ENCODE data around the gene MEIS3.

The MEIS3 gene

DNA sequence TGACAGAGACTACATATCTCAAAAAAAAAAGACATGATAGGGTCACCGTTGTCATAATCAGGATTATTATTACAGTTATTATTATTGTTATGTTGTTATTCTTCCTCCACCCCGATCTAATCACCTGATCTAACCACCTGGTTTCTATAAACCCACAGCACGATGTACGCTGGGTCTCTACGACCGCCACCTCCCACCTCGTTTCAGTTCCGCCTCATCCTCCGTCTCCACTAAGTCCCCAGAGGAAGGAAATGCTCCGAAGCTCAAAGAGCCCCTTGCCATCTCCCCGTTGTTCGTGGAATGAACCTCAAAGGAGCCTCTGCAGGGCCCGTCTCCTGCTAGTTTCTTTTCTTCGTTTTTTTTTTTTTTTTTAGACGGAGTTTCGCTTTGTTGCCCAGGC, 15.9 kb upstream of the MEIS3 start:
- Histone ChIP-seq H3K4me2 (ENCODE audit: low read length, poor library complexity, severe bottlenecking) (no peak overlapping the region), H3K4me1 (ENCODE audit: control insufficient read depth, insufficient read depth, low read depth, low read length) (peaks cover 4% of the 10 kb centered on the region), H2BK120ac (ENCODE audit: low read depth, low read length) (no peak overlapping the region), H3K4ac (ENCODE audit: low read depth in 1 of 2, low read length in 2 of 2) (no peak overlapping the region), H3K18ac (ENCODE audit: low read depth in 1 of 2, low read length in 2 of 2) (no peak overlapping the region), H4K91ac (ENCODE audit: low read length) (no peak overlapping the region), H3K9me3 (ENCODE audit: control insufficient read depth, low read length) (no peaks in the 10 kb centered on the region), H2BK15ac (ENCODE audit: low read depth, poor library complexity, severe bottlenecking) (no peak overlapping the region), H4K8ac (ENCODE audit: low read length) (no peak overlapping the region), H2BK12ac (ENCODE audit: low read length in 2 of 2) (no peak overlapping the region), H3K23ac (ENCODE audit: low read length in 2 of 2) (no peak overlapping the region), H3K27ac (ENCODE audit: low read length, poor library complexity, severe bottlenecking) (no peak overlapping the region), H3K27me3 (ENCODE audit: control insufficient read depth in 1 of 2, insufficient read depth in 1 of 2, low read length in 2 of 2) (peaks cover 24 to 66% of the 10 kb centered on the region in 2 experiments), H2BK5ac (ENCODE audit: low read depth, low read length, poor library complexity, severe bottlenecking) (no peak overlapping the region), H3K14ac (ENCODE audit: low read length in 2 of 2) (no peak overlapping the region), H3K79me1 (replicated peaks; ENCODE audit: low read length, poor library complexity, severe bottlenecking) (no peaks in the 10 kb centered on the region), H3K36me3 (ENCODE audit: control insufficient read depth in 1 of 2, insufficient read depth in 2 of 2, low read depth in 1 of 2, low read length in 2 of 2) (no peaks in the 10 kb centered on the region), H2AK5ac (ENCODE audit: low read length, severe bottlenecking) (no peak overlapping the region), H3K4me3 (ENCODE audit: insufficient read depth in 1 of 2, low read depth in 1 of 2, low read length in 2 of 2) (no peak overlapping the region), H2AFZ (ENCODE audit: low read depth, low read length) (no peak overlapping the region), H3K9ac (ENCODE audit: low read length) (no peak overlapping the region)
- no peak for DNase-seq
- 67% methylated on average over 14 of the region's 16 CpGs for WGBS

DNA sequence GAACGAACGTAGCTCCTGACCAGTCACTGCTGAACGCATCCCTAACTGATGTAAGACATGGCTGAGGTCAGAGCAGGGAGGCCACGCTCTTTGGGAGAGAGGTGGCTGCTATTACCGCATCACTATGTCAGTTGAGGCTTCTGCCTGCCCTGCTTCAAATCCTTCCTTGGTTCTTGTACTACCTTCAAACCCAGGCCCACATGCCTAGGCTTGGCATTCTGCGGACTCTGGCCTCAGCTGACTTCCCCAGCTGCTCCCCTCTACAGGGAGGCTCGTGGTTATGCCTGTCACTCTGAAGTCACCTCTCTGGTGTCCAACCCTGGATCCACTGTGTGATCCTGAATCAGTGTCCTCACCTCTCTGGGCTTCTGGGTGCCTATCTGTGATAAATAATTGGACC, 14.8 kb upstream of the MEIS3 start:
- Histone ChIP-seq H3K4ac (ENCODE audit: low read depth in 1 of 2, low read length in 2 of 2) (no peak overlapping the region), H3K36me3 (ENCODE audit: control insufficient read depth in 1 of 2, insufficient read depth in 2 of 2, low read depth in 1 of 2, low read length in 2 of 2) (no peaks in the 10 kb centered on the region), H3K9ac (ENCODE audit: low read length) (no peak overlapping the region), H2AFZ (ENCODE audit: low read depth, low read length) (no peak overlapping the region), H3K27ac (ENCODE audit: low read length, poor library complexity, severe bottlenecking) (no peak overlapping the region), H2BK15ac (ENCODE audit: low read depth, poor library complexity, severe bottlenecking) (no peak overlapping the region), H2AK5ac (ENCODE audit: low read length, severe bottlenecking) (no peak overlapping the region), H3K27me3 (ENCODE audit: control insufficient read depth in 1 of 2, insufficient read depth in 1 of 2, low read length in 2 of 2) (peaks cover 34 to 70% of the 10 kb centered on the region in 2 experiments), H3K4me3 (ENCODE audit: insufficient read depth in 1 of 2, low read depth in 1 of 2, low read length in 2 of 2) (no peak overlapping the region), H3K4me1 (ENCODE audit: control insufficient read depth, insufficient read depth, low read depth, low read length) (peaks cover 10% of the 10 kb centered on the region), H3K79me1 (replicated peaks; ENCODE audit: low read length, poor library complexity, severe bottlenecking) (no peaks in the 10 kb centered on the region), H2BK120ac (ENCODE audit: low read depth, low read length) (no peak overlapping the region), H3K9me3 (ENCODE audit: control insufficient read depth, low read length) (no peaks in the 10 kb centered on the region), H4K8ac (ENCODE audit: low read length) (no peak overlapping the region), H3K14ac (ENCODE audit: low read length in 2 of 2) (no peak overlapping the region), H2BK12ac (ENCODE audit: low read length in 2 of 2) (no peak overlapping the region), H3K4me2 (ENCODE audit: low read length, poor library complexity, severe bottlenecking) (no peak overlapping the region), H3K23ac (ENCODE audit: low read length in 2 of 2) (no peak overlapping the region), H4K91ac (ENCODE audit: low read length) (peak overlapping the region; percentile 43), H2BK5ac (ENCODE audit: low read depth, low read length, poor library complexity, severe bottlenecking) (no peak overlapping the region), H3K18ac (ENCODE audit: low read depth in 1 of 2, low read length in 2 of 2) (no peak overlapping the region)
- no peak for DNase-seq
- 82% methylated on average over 7 of the region's 7 CpGs for WGBS

DNA sequence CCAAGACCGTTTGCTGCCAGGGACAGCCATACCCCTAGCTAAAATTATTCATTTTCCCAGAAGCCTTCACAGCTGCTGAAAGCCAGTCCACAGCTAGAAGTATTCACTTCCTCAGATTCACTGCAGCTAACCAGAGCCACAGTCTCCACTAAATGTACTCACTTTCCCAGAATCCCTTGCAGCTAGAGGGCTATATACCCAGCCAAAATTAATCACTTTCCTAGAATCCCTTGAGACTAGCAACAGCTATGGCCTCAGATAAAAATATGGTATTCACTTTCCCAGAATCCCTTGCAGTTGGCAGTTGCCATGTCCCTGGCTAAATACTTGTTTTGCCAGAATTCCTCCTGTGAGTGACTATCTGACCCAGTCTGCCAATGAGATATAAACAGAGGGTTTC, 13.8 kb upstream of the MEIS3 start:
- Histone ChIP-seq H3K14ac (ENCODE audit: low read length in 2 of 2) (no peak overlapping the region), H3K9me3 (ENCODE audit: control insufficient read depth, low read length) (no peaks in the 10 kb centered on the region), H4K91ac (ENCODE audit: low read length) (no peak overlapping the region), H2BK15ac (ENCODE audit: low read depth, poor library complexity, severe bottlenecking) (no peak overlapping the region), H2AFZ (ENCODE audit: low read depth, low read length) (no peak overlapping the region), H4K8ac (ENCODE audit: low read length) (no peak overlapping the region), H3K4me2 (ENCODE audit: low read length, poor library complexity, severe bottlenecking) (no peak overlapping the region), H3K4ac (ENCODE audit: low read depth in 1 of 2, low read length in 2 of 2) (no peak overlapping the region), H3K27ac (ENCODE audit: low read length, poor library complexity, severe bottlenecking) (no peak overlapping the region), H3K4me3 (ENCODE audit: insufficient read depth in 1 of 2, low read depth in 1 of 2, low read length in 2 of 2) (no peak overlapping the region), H3K23ac (ENCODE audit: low read length in 2 of 2) (no peak overlapping the region), H3K36me3 (ENCODE audit: control insufficient read depth in 1 of 2, insufficient read depth in 2 of 2, low read depth in 1 of 2, low read length in 2 of 2) (no peaks in the 10 kb centered on the region), H2AK5ac (ENCODE audit: low read length, severe bottlenecking) (no peak overlapping the region), H2BK12ac (ENCODE audit: low read length in 2 of 2) (no peak overlapping the region), H3K18ac (ENCODE audit: low read depth in 1 of 2, low read length in 2 of 2) (no peak overlapping the region), H2BK120ac (ENCODE audit: low read depth, low read length) (no peak overlapping the region), H3K4me1 (ENCODE audit: control insufficient read depth, insufficient read depth, low read depth, low read length) (peaks cover 16% of the 10 kb centered on the region), H3K79me1 (replicated peaks; ENCODE audit: low read length, poor library complexity, severe bottlenecking) (no peaks in the 10 kb centered on the region), H3K27me3 (ENCODE audit: control insufficient read depth in 1 of 2, insufficient read depth in 1 of 2, low read length in 2 of 2) (peaks cover 36 to 63% of the 10 kb centered on the region in 2 experiments), H2BK5ac (ENCODE audit: low read depth, low read length, poor library complexity, severe bottlenecking) (no peak overlapping the region), H3K9ac (ENCODE audit: low read length) (no peak overlapping the region)
- no peak for DNase-seq
- 71% methylated on average over 1 of the region's 1 CpG for WGBS

- DNase-seq: no peak
- no peaks in the 10 kb centered on the region for H3K36me3 ChIP-seq (ENCODE audit: control insufficient read depth in 1 of 2, insufficient read depth in 2 of 2, low read depth in 1 of 2, low read length in 2 of 2)
- no peak overlapping the region for H2BK5ac ChIP-seq (ENCODE audit: low read depth, low read length, poor library complexity, severe bottlenecking)
- H3K27me3 ChIP-seq (ENCODE audit: control insufficient read depth in 1 of 2, insufficient read depth in 1 of 2, low read length in 2 of 2): peaks cover 36 to 57% of the 10 kb centered on the region in 2 experiments
- H3K23ac ChIP-seq (ENCODE audit: low read length in 2 of 2): no peak overlapping the region
- H3K4ac ChIP-seq (ENCODE audit: low read depth in 1 of 2, low read length in 2 of 2): no peak overlapping the region
- H4K91ac ChIP-seq (ENCODE audit: low read length): no peak overlapping the region
- peaks cover 18% of the 10 kb centered on the region for H3K4me1 ChIP-seq (ENCODE audit: control insufficient read depth, insufficient read depth, low read depth, low read length)
- H3K9me3 ChIP-seq (ENCODE audit: control insufficient read depth, low read length): no peaks in the 10 kb centered on the region
- no peak overlapping the region for H2AFZ ChIP-seq (ENCODE audit: low read depth, low read length)
- no peak overlapping the region for H4K8ac ChIP-seq (ENCODE audit: low read length)
- H3K79me1 ChIP-seq (replicated peaks; ENCODE audit: low read length, poor library complexity, severe bottlenecking): no peaks in the 10 kb centered on the region
- no peak overlapping the region for H3K27ac ChIP-seq (ENCODE audit: low read length, poor library complexity, severe bottlenecking)
- H2BK12ac ChIP-seq (ENCODE audit: low read length in 2 of 2): no peak overlapping the region
- no peak overlapping the region for H3K4me2 ChIP-seq (ENCODE audit: low read length, poor library complexity, severe bottlenecking)
- H2AK5ac ChIP-seq (ENCODE audit: low read length, severe bottlenecking): no peak overlapping the region
- H3K9ac ChIP-seq (ENCODE audit: low read length): no peak overlapping the region
- H3K14ac ChIP-seq (ENCODE audit: low read length in 2 of 2): no peak overlapping the region
- H2BK15ac ChIP-seq (ENCODE audit: low read depth, poor library complexity, severe bottlenecking): no peak overlapping the region
- H3K18ac ChIP-seq (ENCODE audit: low read depth in 1 of 2, low read length in 2 of 2): no peak overlapping the region
- H3K4me3 ChIP-seq (ENCODE audit: insufficient read depth in 1 of 2, low read depth in 1 of 2, low read length in 2 of 2): no peak overlapping the region
- H2BK120ac ChIP-seq (ENCODE audit: low read depth, low read length): no peak overlapping the region
Measured at GRCh38 chr19:47432499-47432898, 13.2 kb upstream of the MEIS3 start.

Measured in mesenchymal stem cell (in vitro differentiated cells and primary cell).